Parathyroid adenoma (tissue), 2 donors: ENCODE data around the gene TMEM9.

ENCODE experiments used
- H2AFZ ChIP-seq: fragments of 300-600 bp; sonication (generic); one replicate; pipeline ENCODE4 v1.7.0; 2017; ENCODE audit warnings: antibody characterized with exemption, mild to moderate bottlenecking
- H3K27ac ChIP-seq: fragments of 300-600 bp; sonication (generic); one replicate; pipeline ENCODE4 v1.7.0; 2017
- H3K27me3 ChIP-seq: fragments of 300-600 bp; sonication (generic); one replicate; pipeline ENCODE4 v1.7.0; 2017; ENCODE audit warnings: low read length; ENCODE audit not compliant: control insufficient read depth, insufficient read depth
- H3K36me3 ChIP-seq: fragments of 300-600 bp; sonication (generic); one replicate; pipeline ENCODE4 v1.7.0; 2017; ENCODE audit warnings: low read length; ENCODE audit not compliant: control insufficient read depth, insufficient read depth
- H3K4me1 ChIP-seq: fragments of 300-600 bp; sonication (generic); one replicate; pipeline ENCODE4 v1.7.0; 2017; ENCODE audit warnings: control low read depth
- H3K4me2 ChIP-seq: fragments of 300-600 bp; sonication (generic); one replicate; pipeline ENCODE4 v1.7.0; 2017; ENCODE audit warnings: low read length
- H3K4me3 ChIP-seq: fragments of 300-600 bp; sonication (generic); one replicate; pipeline ENCODE4 v1.7.0; 2017; ENCODE audit warnings: low read depth, low read length
- H3K79me2 ChIP-seq: fragments of 300-600 bp; sonication (generic); one replicate; pipeline ENCODE4 v1.7.0; 2017; ENCODE audit warnings: control low read depth
- H3K9ac ChIP-seq: fragments of 300-600 bp; sonication (generic); one replicate; pipeline ENCODE4 v1.7.0; 2017; ENCODE audit warnings: mild to moderate bottlenecking
- H3K9me3 ChIP-seq: fragments of 300-600 bp; sonication (generic); one replicate; pipeline ENCODE4 v1.7.0; 2017; ENCODE audit warnings: low read length; ENCODE audit not compliant: control insufficient read depth
- TF ChIP-seq, protein P1 (sequence below): fragments of 300-600 bp; sonication (generic); IDR thresholded peaks from one replicate; pipeline ENCODE4 v1.7.0; 2017; ENCODE audit warnings: antibody characterized with exemption, mild to moderate bottlenecking
- donor health status: primary hyperparathyroidism.

TMEM9 gene

DNA sequence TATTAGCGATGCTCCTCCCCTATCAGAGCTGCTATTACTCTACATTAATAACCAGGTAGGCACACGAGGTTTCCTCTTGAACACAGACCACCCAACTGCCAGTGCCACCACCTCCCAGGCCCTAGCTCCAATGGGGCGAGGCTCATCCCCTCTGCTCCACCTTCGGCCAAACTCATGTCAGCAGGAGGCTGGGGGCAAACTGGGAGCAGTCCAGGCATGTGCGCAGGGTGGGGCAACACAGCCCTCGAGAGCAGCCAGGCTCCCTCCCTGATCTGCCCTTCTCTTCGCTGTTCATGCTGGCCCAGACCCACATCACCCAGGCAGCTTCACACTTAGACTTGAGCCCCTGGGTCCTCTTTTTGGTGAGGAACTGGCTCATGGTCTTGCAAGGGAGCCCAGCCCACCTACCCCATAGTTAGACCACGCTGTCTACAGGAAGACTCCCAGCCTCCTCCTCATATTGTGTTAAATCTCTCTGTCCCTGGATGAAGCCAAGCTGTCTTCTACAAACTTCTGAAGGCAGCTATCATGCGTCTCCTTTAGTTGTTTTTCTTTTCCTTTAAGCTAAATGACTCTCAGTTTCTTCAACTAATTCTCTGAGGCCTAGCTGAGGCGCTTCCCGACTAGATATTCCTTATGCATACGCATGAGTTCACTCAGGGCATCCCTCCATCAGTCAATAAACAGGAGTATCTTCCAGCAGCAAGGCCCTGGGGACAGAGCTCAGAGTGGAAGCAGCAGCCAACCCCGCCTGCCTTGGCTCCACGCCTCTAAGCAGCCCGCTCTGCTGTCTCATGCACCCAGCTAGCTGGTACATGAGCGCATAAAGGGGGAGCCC, 12.0 kb downstream of the TMEM9 start:
- Histone ChIP-seq H3K9me3 (no peaks in the 10 kb centered on the region), H3K79me2 (no peaks in the 10 kb centered on the region), H3K36me3 (no peaks in the 10 kb centered on the region)

DNA sequence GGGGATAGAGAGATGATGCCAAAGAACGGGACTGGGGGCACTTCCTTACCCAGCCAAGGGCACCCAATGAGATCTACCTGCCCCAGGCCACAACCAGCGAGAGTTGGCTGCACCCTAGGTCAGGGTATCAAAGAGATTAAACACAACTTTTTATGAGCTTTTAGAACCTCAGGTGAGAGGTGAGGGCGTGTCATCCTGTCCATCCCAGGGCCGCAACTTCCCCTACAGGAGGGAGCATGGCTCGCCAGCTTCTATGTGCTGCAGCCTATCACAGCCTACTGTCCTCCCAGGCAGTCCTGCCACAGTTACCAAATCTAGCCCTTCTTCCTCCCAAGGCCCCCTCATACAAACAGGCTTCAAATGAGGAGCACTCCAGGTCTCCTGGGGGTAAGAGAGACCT, 12.9 kb downstream of the TMEM9 start:
- Histone ChIP-seq H3K79me2 (no peaks in the 10 kb centered on the region), H3K27ac (no peak overlapping the region), H3K4me1 (no peaks in the 10 kb centered on the region), H3K36me3 (no peaks in the 10 kb centered on the region), H2AFZ (no peak overlapping the region), H3K9ac (no peak overlapping the region), H3K9me3 (no peaks in the 10 kb centered on the region), H3K27me3 (no peaks in the 10 kb centered on the region), H3K4me3 (no peak overlapping the region), H3K4me2 (no peak overlapping the region)
- TF ChIP-seq, protein P1, sequence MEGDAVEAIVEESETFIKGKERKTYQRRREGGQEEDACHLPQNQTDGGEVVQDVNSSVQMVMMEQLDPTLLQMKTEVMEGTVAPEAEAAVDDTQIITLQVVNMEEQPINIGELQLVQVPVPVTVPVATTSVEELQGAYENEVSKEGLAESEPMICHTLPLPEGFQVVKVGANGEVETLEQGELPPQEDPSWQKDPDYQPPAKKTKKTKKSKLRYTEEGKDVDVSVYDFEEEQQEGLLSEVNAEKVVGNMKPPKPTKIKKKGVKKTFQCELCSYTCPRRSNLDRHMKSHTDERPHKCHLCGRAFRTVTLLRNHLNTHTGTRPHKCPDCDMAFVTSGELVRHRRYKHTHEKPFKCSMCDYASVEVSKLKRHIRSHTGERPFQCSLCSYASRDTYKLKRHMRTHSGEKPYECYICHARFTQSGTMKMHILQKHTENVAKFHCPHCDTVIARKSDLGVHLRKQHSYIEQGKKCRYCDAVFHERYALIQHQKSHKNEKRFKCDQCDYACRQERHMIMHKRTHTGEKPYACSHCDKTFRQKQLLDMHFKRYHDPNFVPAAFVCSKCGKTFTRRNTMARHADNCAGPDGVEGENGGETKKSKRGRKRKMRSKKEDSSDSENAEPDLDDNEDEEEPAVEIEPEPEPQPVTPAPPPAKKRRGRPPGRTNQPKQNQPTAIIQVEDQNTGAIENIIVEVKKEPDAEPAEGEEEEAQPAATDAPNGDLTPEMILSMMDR, result no peak

More for the DNA sequence above, 12.0 kb downstream of the TMEM9 start:
- H2AFZ ChIP-seq, result no peak overlapping the region
- no peaks in the 10 kb centered on the region for H3K4me1 ChIP-seq
- H3K9ac ChIP-seq, result no peak overlapping the region
- H3K4me2 ChIP-seq, result no peak overlapping the region
- H3K27me3 ChIP-seq, result no peaks in the 10 kb centered on the region
- no peak overlapping the region for H3K27ac ChIP-seq
- TF ChIP-seq, protein P1, result no peak
- H3K4me3 ChIP-seq, result no peak overlapping the region

DNA sequence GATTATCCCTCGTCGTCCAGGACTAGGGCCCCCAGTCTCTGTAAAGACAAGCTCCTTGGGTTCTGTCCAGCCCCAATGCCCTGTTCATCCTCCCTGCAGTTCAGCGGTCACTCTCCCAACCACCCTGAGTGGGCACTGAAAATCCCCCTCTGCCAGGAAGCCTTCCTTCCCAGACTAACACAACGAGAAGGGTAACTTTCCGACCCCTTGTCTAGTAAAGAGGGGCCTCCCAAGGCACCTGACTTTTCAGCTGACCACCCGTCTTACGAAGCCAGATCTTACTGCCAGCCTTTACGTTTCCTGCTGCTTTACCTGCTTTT, 13.4 kb downstream of the TMEM9 start:
- TF ChIP-seq, protein P1, result no peak
- Histone ChIP-seq H3K27me3 (no peaks in the 10 kb centered on the region), H3K4me1 (no peaks in the 10 kb centered on the region), H3K9me3 (no peaks in the 10 kb centered on the region), H3K9ac (no peak overlapping the region), H3K4me3 (no peak overlapping the region), H2AFZ (no peak overlapping the region), H3K27ac (no peak overlapping the region), H3K4me2 (no peak overlapping the region), H3K79me2 (no peaks in the 10 kb centered on the region), H3K36me3 (no peaks in the 10 kb centered on the region)

DNA sequence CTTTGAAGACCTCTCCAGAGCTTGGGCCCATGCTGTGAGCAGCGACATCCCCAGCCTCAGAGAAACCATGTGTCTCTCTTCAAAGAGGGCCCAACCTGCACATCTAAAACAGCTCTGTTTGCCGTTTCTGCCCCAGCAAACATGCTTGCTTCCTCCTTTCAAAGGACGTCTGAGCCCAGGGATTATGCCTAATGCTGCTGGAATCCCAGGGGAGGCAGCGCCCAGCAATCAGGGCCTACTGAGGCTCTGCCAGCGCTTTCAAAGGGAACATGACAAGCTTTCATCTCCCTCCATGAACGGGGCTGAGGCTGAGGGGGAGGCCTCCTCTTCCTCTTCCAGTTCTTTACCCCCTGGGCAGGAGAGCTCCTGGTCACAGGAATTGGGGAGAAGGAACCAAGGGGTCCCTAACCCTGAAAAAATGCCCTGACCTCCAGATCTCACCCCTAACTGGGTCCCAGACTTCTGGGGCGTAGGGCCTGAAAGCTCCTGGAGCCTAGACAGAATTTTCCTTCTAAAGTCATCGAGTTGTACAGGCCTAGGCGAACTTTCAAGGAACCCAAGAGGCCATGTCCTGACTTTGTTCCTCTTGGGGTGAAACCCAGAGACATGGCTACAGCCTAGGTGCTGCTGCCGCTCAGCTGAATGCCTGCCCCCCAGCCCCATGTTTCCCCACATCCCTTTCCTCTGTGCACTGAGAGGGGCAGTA, 13.9 kb downstream of the TMEM9 start:
- TF ChIP-seq, protein P1, result no peak
- H3K36me3 ChIP-seq, result no peaks in the 10 kb centered on the region

More for the DNA sequence above, 13.9 kb downstream of the TMEM9 start:
- Histone ChIP-seq H3K4me3 (no peak overlapping the region), H3K27me3 (no peaks in the 10 kb centered on the region), H2AFZ (no peak overlapping the region), H3K9me3 (no peaks in the 10 kb centered on the region), H3K4me1 (no peaks in the 10 kb centered on the region), H3K4me2 (no peak overlapping the region), H3K9ac (no peak overlapping the region), H3K27ac (no peak overlapping the region), H3K79me2 (no peaks in the 10 kb centered on the region)
